Type B pancreatic cell (in vitro differentiated cells): ENCODE measurements around the gene MAP3K10. TPM values are rescaled to one million over a fixed set of nuclear protein-coding genes. Genes with fewer than 3 reads are reported as not detected.

Experiments
- DNase-seq: peaks from one replicate; pipeline ENCODE4 v3.0.0; 2021; ENCODE audit warnings: mixed read lengths; ENCODE audit not compliant: unreplicated experiment; ENCODE audit errors: extremely low spot score
- H3K27ac Mint-ChIP-seq: 2 replicates; pipeline ENCODE4 v1.8.0; 2021; ENCODE audit warnings: mild to moderate bottlenecking, mixed read lengths
- H3K27me3 Mint-ChIP-seq: 2 replicates; pipeline ENCODE4 v1.8.0; 2021; ENCODE audit warnings: mixed read lengths
- H3K36me3 Mint-ChIP-seq: 2 replicates; pipeline ENCODE4 v1.8.0; 2021; ENCODE audit warnings: mixed read lengths
- H3K4me1 Mint-ChIP-seq: one replicate; pipeline ENCODE4 v1.8.0; 2021; ENCODE audit warnings: mixed read lengths; ENCODE audit not compliant: unreplicated experiment
- H3K4me3 Mint-ChIP-seq: 2 replicates; pipeline ENCODE4 v1.8.0; 2021; ENCODE audit warnings: mild to moderate bottlenecking, mixed read lengths
- H3K9me3 Mint-ChIP-seq: 2 replicates; pipeline ENCODE4 v1.8.0; 2021; ENCODE audit warnings: mixed read lengths
- total RNA-seq: library from RNA; stranded (reverse); gene quantifications from 2 replicates; pipeline ENCODE4 v1.2.1, GENCODE V29; 2021; ENCODE audit warnings: low replicate concordance
- TF ChIP-seq, protein P1 (sequence below): fragments of 200-600 bp; sonication (generic); conservative IDR thresholded peaks from 2 replicates; pipeline ENCODE4 v1.5.0; 2021; ENCODE audit warnings: antibody characterized with exemption, mild to moderate bottlenecking

MAP3K10 gene
- total RNA-seq, 1 donor from 2014 or later: 23.4 TPM

DNA sequence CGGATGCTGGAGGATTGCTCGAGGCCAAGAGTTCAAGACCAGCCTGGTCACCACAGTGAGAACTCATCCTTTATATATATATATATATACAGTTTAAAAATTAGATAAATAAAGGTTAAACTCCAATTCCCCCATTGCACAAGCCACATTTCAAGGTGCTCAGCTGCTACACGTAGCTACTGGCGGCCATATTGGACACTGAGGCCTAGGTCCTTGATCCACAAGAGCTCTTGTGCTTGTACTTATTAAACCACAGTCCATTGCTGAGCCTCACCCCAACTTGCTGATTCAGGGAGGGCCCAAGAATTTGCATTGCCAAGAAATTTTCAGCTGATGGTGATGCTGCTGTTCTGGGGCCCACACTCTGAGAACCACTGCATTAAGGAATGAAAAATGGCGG is 17.4 kb downstream of the MAP3K10 start:
- TF ChIP-seq, protein P1, sequence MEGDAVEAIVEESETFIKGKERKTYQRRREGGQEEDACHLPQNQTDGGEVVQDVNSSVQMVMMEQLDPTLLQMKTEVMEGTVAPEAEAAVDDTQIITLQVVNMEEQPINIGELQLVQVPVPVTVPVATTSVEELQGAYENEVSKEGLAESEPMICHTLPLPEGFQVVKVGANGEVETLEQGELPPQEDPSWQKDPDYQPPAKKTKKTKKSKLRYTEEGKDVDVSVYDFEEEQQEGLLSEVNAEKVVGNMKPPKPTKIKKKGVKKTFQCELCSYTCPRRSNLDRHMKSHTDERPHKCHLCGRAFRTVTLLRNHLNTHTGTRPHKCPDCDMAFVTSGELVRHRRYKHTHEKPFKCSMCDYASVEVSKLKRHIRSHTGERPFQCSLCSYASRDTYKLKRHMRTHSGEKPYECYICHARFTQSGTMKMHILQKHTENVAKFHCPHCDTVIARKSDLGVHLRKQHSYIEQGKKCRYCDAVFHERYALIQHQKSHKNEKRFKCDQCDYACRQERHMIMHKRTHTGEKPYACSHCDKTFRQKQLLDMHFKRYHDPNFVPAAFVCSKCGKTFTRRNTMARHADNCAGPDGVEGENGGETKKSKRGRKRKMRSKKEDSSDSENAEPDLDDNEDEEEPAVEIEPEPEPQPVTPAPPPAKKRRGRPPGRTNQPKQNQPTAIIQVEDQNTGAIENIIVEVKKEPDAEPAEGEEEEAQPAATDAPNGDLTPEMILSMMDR: no peak
- Mint-ChIP-seq H3K36me3 (peaks cover 4% of the 10 kb centered on the region), H3K9me3 (no peaks in the 10 kb centered on the region), H3K27me3 (no peaks in the 10 kb centered on the region), H3K4me3 (no peak overlapping the region), H3K27ac (no peak overlapping the region), H3K4me1 (no peaks in the 10 kb centered on the region)
- no peak for DNase-seq

DNA sequence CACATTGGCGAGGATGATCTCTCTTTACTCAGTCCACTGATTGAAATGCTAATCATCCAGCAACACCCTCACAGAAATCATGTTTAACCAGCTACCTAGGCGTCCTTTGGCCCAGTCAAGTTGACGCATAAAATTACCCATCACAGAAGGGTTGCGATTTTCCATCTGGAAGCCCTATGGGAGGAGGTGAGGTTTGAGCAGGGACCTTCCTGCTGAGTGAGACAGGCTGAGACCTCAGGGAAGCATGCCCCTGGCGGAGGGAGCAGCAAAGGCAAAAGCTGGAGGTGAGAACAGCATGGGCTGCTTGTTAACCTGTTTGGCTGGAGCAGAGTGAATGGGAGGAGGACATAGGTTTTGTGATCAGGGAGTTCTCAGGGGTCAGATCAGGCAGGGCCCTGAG is 19.7 kb downstream of the MAP3K10 start:
- peaks cover 3% of the 10 kb centered on the region for H3K36me3 Mint-ChIP-seq
- TF ChIP-seq, protein P1: no peak
- H3K4me1 Mint-ChIP-seq: no peaks in the 10 kb centered on the region
- H3K9me3 Mint-ChIP-seq: no peaks in the 10 kb centered on the region
- no peak for DNase-seq
- H3K27me3 Mint-ChIP-seq: peaks cover 4% of the 10 kb centered on the region
- no peak overlapping the region for H3K4me3 Mint-ChIP-seq
- no peak overlapping the region for H3K27ac Mint-ChIP-seq

DNA sequence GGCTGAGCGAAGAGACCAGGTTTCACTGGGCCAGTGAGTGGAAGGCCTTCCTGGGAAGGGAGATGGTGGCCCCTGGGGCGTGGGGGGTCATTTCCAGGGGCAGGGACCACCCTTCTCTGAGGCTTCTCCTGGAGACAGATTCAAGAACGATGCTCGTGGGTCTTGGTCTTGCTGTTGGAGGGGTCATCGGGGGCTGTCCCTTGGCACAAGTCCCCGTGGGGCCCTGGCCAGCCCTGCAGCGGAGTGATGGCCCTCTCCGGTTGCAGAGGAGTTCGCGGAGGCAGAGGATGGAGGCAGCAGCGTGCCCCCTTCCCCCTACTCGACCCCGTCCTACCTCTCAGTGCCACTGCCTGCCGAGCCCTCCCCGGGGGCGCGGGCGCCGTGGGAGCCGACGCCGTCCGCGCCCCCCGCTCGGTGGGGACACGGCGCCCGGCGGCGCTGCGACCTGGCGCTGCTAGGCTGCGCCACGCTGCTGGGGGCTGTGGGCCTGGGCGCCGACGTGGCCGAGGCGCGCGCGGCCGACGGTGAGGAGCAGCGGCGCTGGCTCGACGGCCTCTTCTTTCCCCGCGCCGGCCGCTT is 22.1 kb downstream of the MAP3K10 start:
- Mint-ChIP-seq H3K9me3 (no peaks in the 10 kb centered on the region), H3K4me1 (peaks cover 7% of the 10 kb centered on the region), H3K27ac (no peak overlapping the region), H3K27me3 (peaks cover 25% of the 10 kb centered on the region), H3K4me3 (no peak overlapping the region), H3K36me3 (peaks cover 10% of the 10 kb centered on the region)
- TF ChIP-seq, protein P1: no peak
- no peak for DNase-seq

DNA sequence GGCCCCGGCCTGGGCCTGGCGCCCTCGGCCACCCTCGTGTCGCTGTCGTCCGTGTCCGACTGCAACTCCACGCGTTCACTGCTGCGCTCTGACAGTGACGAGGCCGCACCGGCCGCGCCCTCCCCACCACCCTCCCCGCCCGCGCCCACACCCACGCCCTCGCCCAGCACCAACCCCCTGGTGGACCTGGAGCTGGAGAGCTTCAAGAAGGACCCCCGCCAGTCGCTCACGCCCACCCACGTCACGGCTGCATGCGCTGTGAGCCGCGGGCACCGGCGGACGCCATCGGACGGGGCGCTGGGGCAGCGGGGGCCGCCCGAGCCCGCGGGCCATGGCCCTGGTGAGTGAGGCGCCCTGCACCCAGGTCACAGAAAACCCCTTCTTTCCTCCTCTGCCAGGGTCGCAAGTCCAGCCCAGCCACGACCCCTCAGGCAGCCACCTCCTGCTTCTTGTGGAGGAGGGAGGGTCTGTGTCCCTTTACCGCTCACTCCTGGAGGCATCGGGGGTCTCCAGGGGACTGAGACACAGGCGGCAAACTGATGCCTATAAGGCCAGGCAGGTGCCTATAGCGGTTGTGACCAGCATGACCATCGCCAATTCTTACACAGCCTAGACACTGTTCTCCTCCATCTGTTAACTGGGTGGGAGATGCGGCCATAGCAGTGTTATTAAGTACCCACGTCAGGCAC is 22.8 kb downstream of the MAP3K10 start:
- Mint-ChIP-seq H3K27me3 (peaks cover 31% of the 10 kb centered on the region), H3K9me3 (no peaks in the 10 kb centered on the region), H3K4me3 (no peak overlapping the region), H3K27ac (no peak overlapping the region), H3K36me3 (peaks cover 10% of the 10 kb centered on the region), H3K4me1 (peaks cover 7% of the 10 kb centered on the region)
- TF ChIP-seq, protein P1: no peak
- no peak for DNase-seq

DNA sequence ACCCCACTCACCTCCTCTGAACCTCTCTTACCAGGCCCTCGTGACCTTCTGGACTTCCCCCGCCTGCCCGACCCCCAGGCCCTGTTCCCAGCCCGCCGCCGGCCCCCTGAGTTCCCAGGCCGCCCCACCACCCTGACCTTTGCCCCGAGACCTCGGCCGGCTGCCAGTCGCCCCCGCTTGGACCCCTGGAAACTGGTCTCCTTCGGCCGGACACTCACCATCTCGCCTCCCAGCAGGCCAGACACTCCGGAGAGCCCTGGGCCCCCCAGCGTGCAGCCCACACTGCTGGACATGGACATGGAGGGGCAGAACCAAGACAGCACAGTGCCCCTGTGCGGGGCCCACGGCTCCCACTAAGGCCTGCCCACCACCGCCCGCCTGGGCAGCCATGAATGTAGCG is 23.7 kb downstream of the MAP3K10 start:
- no peak overlapping the region for H3K4me3 Mint-ChIP-seq
- H3K9me3 Mint-ChIP-seq: no peaks in the 10 kb centered on the region
- peaks cover 7% of the 10 kb centered on the region for H3K4me1 Mint-ChIP-seq
- peaks cover 41% of the 10 kb centered on the region for H3K27me3 Mint-ChIP-seq
- TF ChIP-seq, protein P1: no peak
- H3K27ac Mint-ChIP-seq: no peak overlapping the region
- no peak for DNase-seq
- peaks cover 10% of the 10 kb centered on the region for H3K36me3 Mint-ChIP-seq
